ENCODE data around the gene TFCP2. TPM values are rescaled to one million over a fixed set of nuclear protein-coding genes. Genes with fewer than 3 reads are reported as not detected.

Gene TFCP2
- total RNA-seq, 1 experiment from 2014 or later: 25.7 TPM

DNA sequence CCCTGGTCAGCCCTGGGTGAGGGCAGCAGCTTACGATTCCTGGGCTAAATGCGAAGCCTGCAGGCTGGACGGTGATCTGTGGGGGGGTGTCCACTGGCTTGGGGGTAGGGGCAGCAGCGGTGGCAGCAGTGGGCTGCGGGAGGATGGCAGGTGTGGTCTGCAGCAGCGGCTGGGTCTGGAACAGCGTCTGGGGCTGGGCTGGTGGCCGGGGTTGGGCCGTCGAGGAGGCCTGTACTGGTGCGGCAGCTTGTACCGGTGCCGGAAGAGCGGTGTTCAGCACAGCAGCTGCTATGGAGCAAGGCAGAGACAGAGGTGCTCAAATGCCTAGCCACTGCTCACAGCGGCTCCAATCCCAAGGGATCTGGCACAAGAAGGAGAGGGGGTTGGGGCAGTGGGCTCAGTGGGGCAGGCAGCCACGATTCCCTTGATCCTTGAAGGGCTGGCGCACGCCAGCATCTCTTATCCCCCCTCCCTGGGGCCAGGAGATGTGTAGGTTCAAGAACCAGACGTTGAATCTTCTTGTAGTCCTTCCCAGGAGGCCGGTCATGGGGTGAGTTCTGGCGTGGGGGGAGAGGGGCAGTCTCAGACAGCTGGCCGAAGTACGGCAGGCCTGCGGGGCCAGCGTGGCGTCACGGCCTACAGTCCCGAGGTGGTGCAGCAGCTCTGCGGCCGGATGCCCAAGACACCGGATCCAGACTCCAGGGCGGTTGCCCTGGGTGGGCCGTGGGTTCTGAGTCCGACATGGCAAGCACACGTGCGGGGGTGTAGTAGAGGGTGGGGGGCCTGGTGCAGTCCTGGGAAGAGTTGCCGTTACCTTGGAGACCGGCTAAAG is 25.0 kb upstream of the TFCP2 start:
- CTCF ChIA-PET: no interaction called here
- intact Hi-C loops (cut with micrococcal nuclease; ENCODE audit: unreplicated experiment): no loop called here
- Histone ChIP-seq H3K4me1 (replicated peaks; ENCODE audit: insufficient read depth) (no peaks in the 10 kb centered on the region), H3K79me2 (ENCODE audit: low read depth) (no peaks in the 10 kb centered on the region), H3K27ac (no peak overlapping the region), H3K9me2 (ENCODE audit: insufficient read depth) (no peaks in the 10 kb centered on the region), H3K4me3 (no peak overlapping the region), H4K20me1 (ENCODE audit: insufficient read depth) (no peaks in the 10 kb centered on the region), H3F3A (ENCODE audit: insufficient read depth, low read depth) (0 out of 2 replicates have a peak, but pooled peaks cover 5% of the 10 kb centered on the region), H2AFZ (no peak overlapping the region), H3K36me3 (ENCODE audit: low read depth) (no peaks in the 10 kb centered on the region), H3K9me3 (ENCODE audit: insufficient read depth, low read depth) (no peaks in the 10 kb centered on the region), H3K27me3 (ENCODE audit: insufficient read depth, low read depth) (no peaks in the 10 kb centered on the region), H3K4me2 (no peak overlapping the region)
- POLR2A ChIA-PET (ENCODE audit: unreplicated experiment): no interaction called here
- no TSS peak for BruUV-seq (replicated peaks)
- no peak for TF ChIP-seq CTCF (conservative IDR thresholded peaks at IDR 0.05)
- no peak for TF ChIP-seq EZH2 (IDR thresholded peaks at IDR 0.05; ENCODE audit: low read depth)
- no peak for DNase-seq

- ChIA-PET CTCF (interaction anchor here (0.7 kb wide), 1 partner anchor 86 kb away, joined by 3 read pairs; no protein-coding TSS in a partner anchor), POLR2A (ENCODE audit: unreplicated experiment) (no interaction called here)
- Histone ChIP-seq H3K27me3 (ENCODE audit: insufficient read depth, low read depth) (no peaks in the 10 kb centered on the region), H4K20me1 (ENCODE audit: insufficient read depth) (no peaks in the 10 kb centered on the region), H3K27ac (no peak overlapping the region), H2AFZ (no peak overlapping the region), H3K4me2 (no peak overlapping the region), H3F3A (ENCODE audit: insufficient read depth, low read depth) (0 out of 2 replicates have a peak, but pooled peaks cover 5% of the 10 kb centered on the region), H3K36me3 (ENCODE audit: low read depth) (no peaks in the 10 kb centered on the region), H3K4me3 (no peak overlapping the region), H3K4me1 (replicated peaks; ENCODE audit: insufficient read depth) (no peaks in the 10 kb centered on the region), H3K9me3 (ENCODE audit: insufficient read depth, low read depth) (no peaks in the 10 kb centered on the region), H3K9me2 (ENCODE audit: insufficient read depth) (no peaks in the 10 kb centered on the region), H3K79me2 (ENCODE audit: low read depth) (no peaks in the 10 kb centered on the region)
- DNase-seq: no peak
- intact Hi-C loops (cut with micrococcal nuclease; ENCODE audit: unreplicated experiment): no loop called here
- TF ChIP-seq EZH2 (IDR thresholded peaks at IDR 0.05; ENCODE audit: low read depth): no peak
- no peak for TF ChIP-seq CTCF (conservative IDR thresholded peaks at IDR 0.05)
- BruUV-seq (replicated peaks): no TSS peak
Measured at GRCh38 chr12:51196547-51196946, 23.6 kb upstream of the TFCP2 start.

- Histone ChIP-seq H3K4me2 (no peak overlapping the region), H4K20me1 (ENCODE audit: insufficient read depth) (no peaks in the 10 kb centered on the region), H3K79me2 (ENCODE audit: low read depth) (no peaks in the 10 kb centered on the region), H3K27ac (no peak overlapping the region), H2AFZ (no peak overlapping the region), H3K27me3 (ENCODE audit: insufficient read depth, low read depth) (no peaks in the 10 kb centered on the region), H3F3A (ENCODE audit: insufficient read depth, low read depth) (0 out of 2 replicates have a peak, but pooled peaks cover under 1% of the 10 kb centered on the region), H3K4me1 (replicated peaks; ENCODE audit: insufficient read depth) (no peaks in the 10 kb centered on the region), H3K36me3 (ENCODE audit: low read depth) (no peaks in the 10 kb centered on the region), H3K4me3 (no peak overlapping the region), H3K9me2 (ENCODE audit: insufficient read depth) (no peaks in the 10 kb centered on the region), H3K9me3 (ENCODE audit: insufficient read depth, low read depth) (no peaks in the 10 kb centered on the region)
- DNase-seq: no peak
- intact Hi-C loops (cut with micrococcal nuclease; ENCODE audit: unreplicated experiment): no loop called here
- POLR2A ChIA-PET (ENCODE audit: unreplicated experiment): no interaction called here
- CTCF ChIA-PET: interaction anchor here (0.7 kb wide), 1 partner anchor 87 kb away, joined by 3 read pairs; no protein-coding TSS in a partner anchor
- no peak for TF ChIP-seq EZH2 (IDR thresholded peaks at IDR 0.05; ENCODE audit: low read depth)
- BruUV-seq (replicated peaks): no TSS peak
Measured at GRCh38 chr12:51195841-51196240, 22.9 kb upstream of the TFCP2 start.
